AG10803 (cell line): Measurements from ENCODE around the gene PPP1R1A.

Source experiments
- DNase-seq: peaks from one replicate; pipeline ENCODE4 v3.0.0; 2010; ENCODE audit warnings: low read depth
- H3K4me3 ChIP-seq: 2 replicates; pipeline ENCODE4 v1.5.1; 2011; ENCODE audit warnings: mild to moderate bottlenecking, low read length, control low read depth
- CTCF ChIP-seq: conservative IDR thresholded peaks from 2 replicates; pipeline ENCODE4 v1.5.1; 2011; ENCODE audit warnings: mild to moderate bottlenecking, low read length, control low read depth, inconsistent platforms

Gene PPP1R1A

GRCh38 chr12:54593135-54593534 lies 4.7 kb upstream of the PPP1R1A start:
- no peak for DNase-seq
- H3K4me3 ChIP-seq, result no peak overlapping the region
- no peak for TF ChIP-seq CTCF

GRCh38 chr12:54592316-54592715 lies 3.9 kb upstream of the PPP1R1A start:
- DNase-seq, result peak; percentile 12
- no peak overlapping the region for H3K4me3 ChIP-seq
- TF ChIP-seq CTCF, result no peak

GRCh38 chr12:54590978-54591591 lies 2.6 kb upstream of the PPP1R1A start:
- peak; percentile 8 for DNase-seq
- TF ChIP-seq CTCF, result no peak
- H3K4me3 ChIP-seq, result no peak overlapping the region

- no peak for DNase-seq
- TF ChIP-seq CTCF, result no peak
- no peak overlapping the region for H3K4me3 ChIP-seq
Measured at GRCh38 chr12:54589964-54590363, 1.5 kb upstream of the PPP1R1A start.

- no peak for TF ChIP-seq CTCF
- H3K4me3 ChIP-seq, result no peak overlapping the region
- no peak for DNase-seq
Measured at GRCh38 chr12:54588890-54589267, 420 bp upstream of the PPP1R1A start.

- DNase-seq, result no peak
- H3K4me3 ChIP-seq, result no peak overlapping the region
- TF ChIP-seq CTCF, result no peak
Measured at GRCh38 chr12:54587315-54587873, 1.1 kb downstream of the PPP1R1A start.

GRCh38 chr12:54586620-54587019 lies 1.8 kb downstream of the PPP1R1A start:
- H3K4me3 ChIP-seq, result no peak overlapping the region
- DNase-seq, result no peak
- TF ChIP-seq CTCF, result no peak
